CD4-positive, alpha-beta T cell treated with Interleukin-1 beta for 1 hour (primary cell): ENCODE measurements around the gene ATP6AP1.
"Not testable (repeated sequence)": the region's sequence is repeated elsewhere in the genome, so short reads cannot be mapped to it uniquely, and the experiment has no call there.

ENCODE experiments used
- DNase-seq, 2 donors: peaks; one replicate each; pipeline ENCODE4 v3.0.0-alpha.2; 2020 to 2022

The ATP6AP1 gene, protein sequence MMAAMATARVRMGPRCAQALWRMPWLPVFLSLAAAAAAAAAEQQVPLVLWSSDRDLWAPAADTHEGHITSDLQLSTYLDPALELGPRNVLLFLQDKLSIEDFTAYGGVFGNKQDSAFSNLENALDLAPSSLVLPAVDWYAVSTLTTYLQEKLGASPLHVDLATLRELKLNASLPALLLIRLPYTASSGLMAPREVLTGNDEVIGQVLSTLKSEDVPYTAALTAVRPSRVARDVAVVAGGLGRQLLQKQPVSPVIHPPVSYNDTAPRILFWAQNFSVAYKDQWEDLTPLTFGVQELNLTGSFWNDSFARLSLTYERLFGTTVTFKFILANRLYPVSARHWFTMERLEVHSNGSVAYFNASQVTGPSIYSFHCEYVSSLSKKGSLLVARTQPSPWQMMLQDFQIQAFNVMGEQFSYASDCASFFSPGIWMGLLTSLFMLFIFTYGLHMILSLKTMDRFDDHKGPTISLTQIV

GRCh38 chrX:154428176-154429171 lies at the start of gene ATP6AP1:
Gene ATP6AP1, plus strand, starts transcription at chrX:154428677. Its CDS starts 16 bp downstream, at chrX:154428693.
- DNase-seq, result peak; percentile 90

DNA sequence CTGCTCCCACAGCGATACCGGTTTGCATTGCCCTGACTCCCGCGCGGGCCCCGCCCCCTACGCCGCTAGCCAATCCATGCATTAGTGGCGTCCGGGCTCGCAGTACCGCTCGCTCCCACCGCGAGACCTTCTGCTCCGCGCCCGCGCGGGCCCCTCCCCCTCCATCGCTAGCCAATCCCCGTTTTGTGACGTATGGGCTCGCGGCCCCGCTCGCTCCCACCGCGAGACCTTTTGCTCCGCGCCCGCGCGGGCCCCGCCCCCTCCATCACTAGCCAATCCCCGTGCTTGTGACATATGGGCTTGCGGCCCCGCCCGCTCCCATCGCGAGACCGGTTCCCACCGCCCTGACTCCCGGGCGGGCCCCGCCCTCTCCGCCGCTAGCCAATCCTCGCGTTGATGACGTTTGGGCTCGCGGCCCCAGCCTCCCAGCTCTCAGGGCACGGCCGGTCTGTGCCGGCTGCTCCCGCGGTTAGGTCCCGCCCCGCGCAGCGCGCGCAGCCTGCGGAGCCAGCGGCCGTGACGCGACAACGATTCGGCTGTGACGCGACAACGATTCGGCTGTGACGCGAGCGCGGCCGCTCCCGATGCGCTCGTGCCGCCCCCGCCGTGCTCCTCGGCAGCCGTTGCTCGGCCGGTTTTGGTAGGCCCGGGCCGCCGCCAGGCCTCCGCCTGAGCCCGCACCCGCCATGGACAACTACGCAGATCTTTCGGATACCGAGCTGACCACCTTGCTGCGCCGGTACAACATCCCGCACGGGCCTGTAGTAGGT lies 49.5 kb upstream of the ATP6AP1 start, which contains the start of gene EMD:
Gene EMD (plus strand): TSS at position 497 of the 770 bp plus-strand sequence. CDS start 190 bp downstream, at position 687.
- peak; percentile 97 to 99 for DNase-seq

GRCh38 chrX:154379569-154379951 lies 48.9 kb upstream of the ATP6AP1 start:
- DNase-seq, result no peak

DNA sequence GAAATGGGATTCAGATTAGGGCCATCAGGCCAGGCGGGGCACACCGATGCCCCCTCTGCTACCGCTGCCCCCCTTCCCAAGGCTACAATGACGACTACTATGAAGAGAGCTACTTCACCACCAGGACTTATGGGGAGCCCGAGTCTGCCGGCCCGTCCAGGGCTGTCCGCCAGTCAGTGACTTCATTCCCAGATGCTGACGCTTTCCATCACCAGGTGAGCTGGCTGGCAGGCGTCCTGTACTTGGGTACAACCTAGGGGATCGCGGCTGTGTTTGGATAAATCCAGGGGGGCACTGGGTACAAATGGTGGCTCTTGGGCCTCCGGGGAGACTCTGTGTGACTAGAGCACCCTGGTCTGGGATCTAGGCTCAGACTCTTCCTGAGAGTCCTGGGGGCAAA lies 48.3 kb upstream of the ATP6AP1 start:
- DNase-seq, result no peak

- DNase-seq, result no peak
These were observed 47.7 kb upstream of the ATP6AP1 start for GRCh38 chrX:154380787-154381186.

GRCh38 chrX:154381271-154381670 lies 47.2 kb upstream of the ATP6AP1 start:
- no peak for DNase-seq

DNA sequence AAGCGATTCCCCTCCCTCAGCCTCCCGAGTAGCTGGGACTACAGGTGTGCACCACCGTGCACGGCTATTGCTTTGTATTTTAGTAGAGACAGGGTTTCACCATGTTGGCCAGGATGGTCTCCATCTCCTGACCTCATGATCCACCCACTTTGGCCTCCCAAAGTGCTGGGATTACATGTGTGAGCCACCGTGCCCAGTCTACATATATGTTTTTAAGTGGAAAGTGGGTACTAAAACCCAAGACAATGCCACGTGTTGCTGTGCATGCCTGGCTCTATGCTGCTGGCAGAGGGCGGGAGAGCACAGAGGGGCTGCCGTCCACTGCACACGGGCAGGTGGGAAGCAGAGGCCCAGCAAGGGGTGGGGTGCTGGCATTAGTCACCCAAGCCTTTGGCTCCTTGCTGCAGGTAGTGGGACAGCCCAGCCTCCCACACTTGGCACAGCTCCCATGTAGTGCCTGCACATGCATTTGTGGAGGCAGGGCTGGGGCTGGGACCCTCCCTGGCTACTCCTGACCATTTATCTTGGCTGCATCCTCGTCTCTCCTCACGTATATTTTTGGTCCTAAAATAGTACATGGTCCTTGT lies 45.9 kb upstream of the ATP6AP1 start:
- DNase-seq, result no peak

DNA sequence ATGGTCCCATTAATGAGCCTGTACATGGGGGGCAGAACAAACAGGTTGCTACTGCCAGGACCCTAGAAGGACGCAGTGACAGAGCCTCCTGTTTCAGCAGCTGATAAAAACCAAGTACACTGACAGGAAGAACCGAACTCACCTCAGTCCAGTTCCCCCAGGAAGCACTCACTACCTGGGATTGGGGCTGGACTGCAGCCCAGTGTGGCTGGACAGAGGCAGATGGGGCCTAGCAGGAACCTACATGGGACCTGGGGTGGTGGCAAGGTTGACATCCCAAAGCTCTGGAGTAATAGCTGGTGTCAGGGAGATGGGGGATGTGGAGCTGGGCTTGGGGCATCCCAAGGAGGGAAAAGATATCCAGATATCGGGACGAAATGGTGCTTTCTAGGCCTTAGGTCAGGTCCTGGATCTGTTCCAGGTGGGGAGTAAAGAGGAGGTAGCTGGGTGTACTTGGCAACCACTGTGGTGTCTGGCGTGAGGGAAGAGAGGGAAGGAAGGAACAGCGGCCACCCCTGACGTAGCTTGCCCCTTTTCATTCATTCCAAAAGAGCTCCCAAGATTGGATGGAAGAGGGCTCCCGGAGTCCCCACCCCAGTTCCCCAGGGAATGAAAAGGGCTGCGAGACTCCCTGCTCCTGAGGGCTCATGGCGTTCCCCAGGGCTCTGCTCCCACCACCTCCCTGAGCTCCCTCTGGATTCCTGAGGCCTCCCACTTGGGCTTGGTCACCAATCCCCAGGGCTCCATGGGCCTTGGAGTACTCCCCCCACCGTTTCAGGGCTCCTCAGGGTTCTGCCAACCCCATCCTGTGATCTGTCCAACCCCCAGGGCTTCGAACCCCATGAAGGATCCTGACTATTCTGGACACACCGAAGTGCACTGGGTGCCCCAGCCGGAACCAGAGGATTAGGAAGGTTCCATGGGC lies 44.9 kb upstream of the ATP6AP1 start:
- no peak for DNase-seq

- DNase-seq, result peak in 1 of 2 donors; percentile 0
These were observed 44.1 kb upstream of the ATP6AP1 start for GRCh38 chrX:154384284-154384892.

DNA sequence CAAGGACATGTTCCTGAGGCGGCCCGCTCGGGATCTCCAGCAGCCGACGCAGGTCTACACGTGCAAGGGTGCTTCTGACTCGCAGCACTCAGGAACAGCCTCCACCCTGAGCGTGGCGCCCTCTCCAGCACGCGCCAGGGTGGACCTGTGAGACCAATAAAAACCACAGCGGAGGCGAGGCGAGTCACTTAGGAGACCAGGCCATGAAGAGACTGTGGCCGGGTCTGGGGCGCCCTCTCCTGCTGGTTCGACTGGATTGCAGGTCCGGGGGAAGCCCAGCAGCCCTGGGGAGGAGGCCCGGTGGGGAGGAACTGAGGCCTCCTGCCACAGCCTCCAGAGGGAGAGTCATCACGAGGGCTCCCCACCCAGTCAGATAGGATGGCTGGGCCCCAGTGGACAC lies 40.4 kb upstream of the ATP6AP1 start:
- not testable (repeated sequence) for DNase-seq

- not testable (repeated sequence) for DNase-seq
These were observed 39.8 kb upstream of the ATP6AP1 start for GRCh38 chrX:154388649-154389048.

GRCh38 chrX:154389812-154390747 lies 38.4 kb upstream of the ATP6AP1 start:
- peak in 1 of 2 donors; percentile 44 for DNase-seq

- not testable (repeated sequence) for DNase-seq
These were observed 32.1 kb upstream of the ATP6AP1 start for GRCh38 chrX:154396363-154396762.

GRCh38 chrX:154396973-154397887 lies 31.2 kb upstream of the ATP6AP1 start:
- peak; percentile 62 to 74 for DNase-seq

DNA sequence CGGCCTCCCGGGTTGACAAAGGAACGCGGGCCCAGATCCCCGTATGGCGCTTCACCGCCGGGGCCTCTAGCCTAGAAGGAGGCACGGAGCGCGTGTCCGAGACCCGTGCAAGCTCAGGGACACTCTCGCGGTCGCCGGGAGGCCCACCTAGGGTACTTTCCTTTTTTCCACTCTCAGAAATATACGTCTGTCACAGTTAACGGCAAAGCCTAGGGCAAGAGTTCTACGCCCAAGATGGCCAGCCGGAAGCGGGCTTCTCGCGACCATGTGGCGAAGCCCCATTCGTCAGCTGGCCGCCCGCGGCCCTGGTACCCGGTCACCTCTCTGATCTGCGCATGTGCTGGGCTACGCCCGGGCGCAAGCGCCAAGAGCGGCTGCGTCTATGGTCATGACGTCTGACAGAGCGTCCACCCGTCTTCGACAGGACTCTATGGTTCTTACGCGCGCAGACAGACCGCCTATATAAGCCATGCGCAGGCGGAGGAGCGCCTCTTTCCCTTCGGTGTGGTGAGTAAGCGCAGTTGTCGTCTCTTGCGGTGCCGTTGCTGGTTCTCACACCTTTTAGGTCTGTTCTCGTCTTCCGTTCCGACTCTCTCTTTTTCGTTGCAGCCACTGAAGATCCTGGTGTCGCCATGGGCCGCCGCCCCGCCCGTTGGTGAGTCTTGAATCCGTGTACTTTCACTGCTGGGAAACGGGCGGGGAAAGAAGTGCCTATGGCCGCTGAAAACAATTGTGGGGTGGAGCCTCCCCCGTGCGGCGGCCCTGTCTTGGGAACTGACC lies 30.4 kb upstream of the ATP6AP1 start, which contains the start of gene RPL10:
Gene RPL10 (plus strand): TSS at position 490 of the 780 bp plus-strand sequence. CDS start 143 bp downstream, at position 633.
- DNase-seq, result peak; percentile 94 to 97

DNA sequence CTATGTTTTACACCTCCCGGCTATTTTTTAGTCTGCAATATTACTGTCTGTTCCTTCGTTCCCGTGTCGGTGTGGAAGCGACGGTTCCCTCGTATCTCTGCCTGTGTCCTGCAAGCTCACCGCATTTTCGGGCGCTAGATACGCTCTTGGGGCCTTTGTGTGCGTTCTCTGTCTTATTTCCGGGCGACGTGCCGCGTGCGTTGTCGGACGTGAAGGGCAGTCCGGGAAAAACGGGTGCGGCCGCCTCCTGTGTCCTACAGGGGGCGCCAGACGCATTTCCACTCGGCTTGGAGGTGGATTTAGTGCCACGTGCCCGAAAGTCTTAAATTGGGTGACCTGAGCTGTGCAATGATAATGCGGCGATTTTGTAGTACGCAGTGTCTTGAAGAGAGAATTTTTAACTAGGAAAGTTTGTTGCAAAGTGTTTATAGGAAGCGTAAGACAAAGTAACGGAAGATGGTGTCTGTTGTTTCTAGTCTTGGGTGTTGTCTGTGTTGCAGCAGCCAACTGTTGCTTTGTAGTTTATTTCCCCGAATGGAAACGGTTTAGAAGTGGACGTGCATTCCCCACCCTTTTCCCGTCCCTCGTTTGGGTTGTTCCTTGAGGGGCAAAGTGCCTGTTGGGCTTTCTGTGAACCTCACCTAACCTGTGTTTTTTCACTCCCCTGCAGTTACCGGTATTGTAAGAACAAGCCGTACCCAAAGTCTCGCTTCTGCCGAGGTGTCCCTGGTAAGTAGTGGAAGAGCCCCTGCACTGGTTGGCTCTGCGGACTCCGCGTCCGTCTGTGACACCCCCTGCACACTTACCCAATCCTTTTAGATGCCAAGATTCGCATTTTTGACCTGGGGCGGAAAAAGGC lies 29.6 kb upstream of the ATP6AP1 start:
- DNase-seq, result peak; percentile 85 to 86
